Neural progenitor cell (in vitro differentiated cells): Measurements from ENCODE around the gene GTPBP1. TPM values are rescaled to one million over a fixed set of nuclear protein-coding genes. Genes with fewer than 3 reads are reported as not detected.

Experiments
- DNase-seq: peaks from one replicate; pipeline ENCODE4 v3.0.0-alpha.2; 2016; ENCODE audit warnings: low spot score
- H2AFZ ChIP-seq: fragments of 200-600 bp; sonication (generic); replicated peaks from 2 replicates; pipeline ENCODE4 v1.6.1; 2016; ENCODE audit warnings: antibody characterized with exemption
- H3F3A ChIP-seq: fragments of 200-600 bp; sonication (generic); 2 replicates; pipeline ENCODE4 v1.6.1; 2016; ENCODE audit warnings: antibody characterized with exemption, low read depth
- H3K27ac ChIP-seq: fragments of 200-600 bp; sonication (generic); 2 replicates; pipeline ENCODE4 v1.5.1; 2016; ENCODE audit warnings: mild to moderate bottlenecking
- H3K27me3 ChIP-seq: fragments of 200-600 bp; sonication (generic); 2 replicates; pipeline ENCODE4 v1.6.1; 2016; ENCODE audit warnings: mild to moderate bottlenecking, moderate library complexity
- H3K36me3 ChIP-seq: fragments of 200-600 bp; sonication (generic); 2 replicates; pipeline ENCODE4 v1.5.1; 2016
- H3K4me1 ChIP-seq: fragments of 200-600 bp; sonication (generic); 2 replicates; pipeline ENCODE4 v1.6.1; 2016; ENCODE audit warnings: mixed run types
- H3K4me2 ChIP-seq: fragments of 200-600 bp; sonication (generic); 2 replicates; pipeline ENCODE4 v1.6.1; 2016
- H3K4me3 ChIP-seq: fragments of 200-600 bp; sonication (generic); 2 replicates; pipeline ENCODE4 v1.5.1; 2016
- H3K79me2 ChIP-seq: fragments of 200-600 bp; sonication (generic); 2 replicates; pipeline ENCODE4 v1.6.1; 2016; ENCODE audit warnings: low read depth
- H3K9ac ChIP-seq: fragments of 200-600 bp; sonication (generic); 2 replicates; pipeline ENCODE4 v1.6.1; 2016
- H3K9me3 ChIP-seq: fragments of 200-600 bp; sonication (generic); 2 replicates; pipeline ENCODE4 v1.5.1; 2016; ENCODE audit warnings: low read depth
- H4K20me1 ChIP-seq: fragments of 200-600 bp; sonication (generic); 2 replicates; pipeline ENCODE4 v1.6.1; 2016; ENCODE audit warnings: low read depth
- H3K27ac Mint-ChIP-seq: 3 replicates; pipeline ENCODE4 v1.8.0; 2021; ENCODE audit warnings: mixed read lengths
- H3K27me3 Mint-ChIP-seq: 2 replicates; pipeline ENCODE4 v1.8.0; 2022; ENCODE audit warnings: low read depth, mild to moderate bottlenecking, inconsistent platforms, moderate library complexity, mixed read lengths; ENCODE audit not compliant: insufficient read depth
- H3K36me3 Mint-ChIP-seq: 3 replicates; pipeline ENCODE4 v1.8.0; 2021; ENCODE audit warnings: mixed read lengths
- H3K4me1 Mint-ChIP-seq: 3 replicates; pipeline ENCODE4 v1.8.0; 2021; ENCODE audit warnings: mixed read lengths
- H3K4me3 Mint-ChIP-seq: 3 replicates; pipeline ENCODE4 v1.8.0; 2021; ENCODE audit warnings: mild to moderate bottlenecking, moderate library complexity, mixed read lengths
- H3K9me3 Mint-ChIP-seq: 3 replicates; pipeline ENCODE4 v1.8.0; 2020; ENCODE audit warnings: mixed read lengths
- CTCF ChIP-seq: fragments of 200-600 bp; sonication (generic); IDR thresholded peaks from 2 replicates; pipeline ENCODE4 v1.5.1; 2017; ENCODE audit warnings: antibody characterized with exemption, mild to moderate bottlenecking
- EZH2 ChIP-seq: fragments of 200-600 bp; sonication (generic); IDR thresholded peaks from 2 replicates; pipeline ENCODE4 v1.6.1; 2017; ENCODE audit warnings: antibody characterized with exemption, mild to moderate bottlenecking, moderate library complexity
- EZH2phosphoT487 ChIP-seq: fragments of 200-600 bp; sonication (generic); IDR thresholded peaks from 2 replicates; pipeline ENCODE4 v1.6.1; 2017; ENCODE audit warnings: antibody characterized with exemption
- total RNA-seq: library from RNA; depleted of rRNA; stranded (reverse); fragments of >200 nt; gene quantifications from 2 replicates; pipeline ENCODE4 v1.2.3, GENCODE V29; 2015; ENCODE audit warnings: low replicate concordance

The GTPBP1 gene
- total RNA-seq, 1 donor from 2014 or later: 40.8 TPM

DNA sequence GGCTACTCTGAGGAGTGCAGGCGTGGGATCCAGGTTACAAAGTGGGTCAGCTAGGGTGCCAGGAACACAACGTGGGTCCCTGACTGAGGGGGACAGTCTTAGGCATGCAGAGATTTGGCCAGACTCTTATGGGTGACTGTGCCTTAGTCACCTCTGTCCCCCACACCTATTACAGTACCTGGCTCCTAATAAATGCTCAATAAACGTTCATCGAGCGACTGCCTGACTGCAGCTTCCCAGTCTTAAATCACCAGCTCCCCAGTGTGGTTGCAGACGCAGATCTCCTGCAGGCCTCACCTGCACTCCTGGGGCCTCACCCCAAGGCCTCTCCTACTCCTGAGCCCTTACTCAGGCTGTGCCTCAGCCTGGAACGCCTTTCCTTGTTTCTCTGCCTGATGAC, 53.3 kb downstream of the GTPBP1 start:
- Histone ChIP-seq H3K36me3 (no peaks in the 10 kb centered on the region), H4K20me1 (peaks cover 4% of the 10 kb centered on the region), H3K79me2 (no peaks in the 10 kb centered on the region), H3F3A (peaks cover 29% of the 10 kb centered on the region), H3K27me3 (peaks cover 17% of the 10 kb centered on the region), H3K9me3 (no peaks in the 10 kb centered on the region), H3K4me3 (no peak overlapping the region), H3K27ac (no peak overlapping the region), H3K4me2 (no peak overlapping the region), H3K4me1 (peaks cover 27% of the 10 kb centered on the region), H3K9ac (no peak overlapping the region), H2AFZ (no peak overlapping the region)
- H3K4me3 Mint-ChIP-seq: peak overlapping the region; percentile 18
- H3K27ac Mint-ChIP-seq: no peak overlapping the region
- TF ChIP-seq CTCF: no peak
- no peak for TF ChIP-seq EZH2phosphoT487
- no peak for TF ChIP-seq EZH2
- DNase-seq: no peak
- peaks cover 48% of the 10 kb centered on the region for H3K4me1 Mint-ChIP-seq
- no peaks in the 10 kb centered on the region for H3K9me3 Mint-ChIP-seq
- H3K27me3 Mint-ChIP-seq: peaks cover 2% of the 10 kb centered on the region
- no peaks in the 10 kb centered on the region for H3K36me3 Mint-ChIP-seq

DNA sequence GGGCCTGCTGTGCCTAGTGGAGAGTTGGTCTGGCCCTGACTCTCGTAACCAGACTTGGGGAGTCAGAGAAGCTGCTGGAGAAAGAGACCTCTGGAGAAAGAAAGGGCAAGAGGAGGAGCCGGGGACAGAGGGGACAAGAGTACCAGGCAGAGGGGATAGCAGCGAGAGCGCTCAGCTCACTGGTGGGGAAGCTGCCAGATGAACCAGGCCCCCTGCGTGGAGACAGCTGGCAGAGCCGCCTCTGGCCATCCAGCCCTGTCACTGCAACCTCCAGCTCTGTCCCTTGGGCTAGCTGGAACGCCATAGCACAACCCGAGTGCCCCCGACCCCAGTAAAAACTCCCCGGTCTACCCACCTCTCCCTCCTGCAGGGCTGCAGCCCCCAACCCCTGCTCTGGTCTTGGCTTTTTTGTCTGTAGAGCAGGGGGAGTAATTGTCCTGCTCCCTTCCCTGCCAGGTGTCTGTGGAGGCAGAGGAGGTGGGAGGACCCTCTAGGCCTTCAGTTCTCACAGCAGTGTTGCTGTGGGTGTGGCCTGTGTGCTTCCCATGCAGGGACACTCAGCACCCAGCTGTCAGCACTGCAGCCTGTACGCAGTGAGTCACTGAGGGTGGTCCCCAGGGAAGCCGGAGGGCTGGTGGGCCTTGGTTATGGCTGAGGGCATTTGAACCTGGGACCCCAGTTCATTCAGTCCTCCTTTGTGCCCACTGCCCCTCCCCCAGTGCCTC, 54.9 kb downstream of the GTPBP1 start:
- Mint-ChIP-seq H3K4me1 (peaks cover 41% of the 10 kb centered on the region), H3K4me3 (no peak overlapping the region), H3K36me3 (no peaks in the 10 kb centered on the region), H3K27ac (no peak overlapping the region), H3K9me3 (no peaks in the 10 kb centered on the region), H3K27me3 (peaks cover 5% of the 10 kb centered on the region)
- no peaks in the 10 kb centered on the region for H3K36me3 ChIP-seq
- TF ChIP-seq EZH2phosphoT487 (no peak), EZH2 (no peak), CTCF (no peak)
- H2AFZ ChIP-seq: no peak overlapping the region
- no peaks in the 10 kb centered on the region for H3K79me2 ChIP-seq
- peak; percentile 45 for DNase-seq
- peaks cover 17% of the 10 kb centered on the region for H3K27me3 ChIP-seq
- peaks cover 13% of the 10 kb centered on the region for H3F3A ChIP-seq
- H3K4me3 ChIP-seq: no peak overlapping the region
- H3K4me2 ChIP-seq: peak overlapping the region; percentile 49
- H4K20me1 ChIP-seq: no peaks in the 10 kb centered on the region
- H3K9ac ChIP-seq: no peak overlapping the region
- no peaks in the 10 kb centered on the region for H3K9me3 ChIP-seq
- H3K27ac ChIP-seq: no peak overlapping the region
- peaks cover 17% of the 10 kb centered on the region for H3K4me1 ChIP-seq

- Histone ChIP-seq H3F3A (peaks cover 7% of the 10 kb centered on the region), H3K9me3 (no peaks in the 10 kb centered on the region), H2AFZ (no peak overlapping the region), H3K36me3 (no peaks in the 10 kb centered on the region), H3K79me2 (no peaks in the 10 kb centered on the region), H3K4me3 (no peak overlapping the region), H3K4me1 (peaks cover 13% of the 10 kb centered on the region), H3K27me3 (peaks cover 11% of the 10 kb centered on the region), H3K9ac (no peak overlapping the region), H3K27ac (no peak overlapping the region), H4K20me1 (no peaks in the 10 kb centered on the region), H3K4me2 (no peak overlapping the region)
- no peak for TF ChIP-seq EZH2phosphoT487
- H3K36me3 Mint-ChIP-seq: no peaks in the 10 kb centered on the region
- no peaks in the 10 kb centered on the region for H3K9me3 Mint-ChIP-seq
- no peak overlapping the region for H3K4me3 Mint-ChIP-seq
- H3K27me3 Mint-ChIP-seq: peaks cover 5% of the 10 kb centered on the region
- peaks cover 39% of the 10 kb centered on the region for H3K4me1 Mint-ChIP-seq
- no peak for DNase-seq
- H3K27ac Mint-ChIP-seq: no peak overlapping the region
Measured at GRCh38 chr22:38761202-38762162, 55.7 kb downstream of the GTPBP1 start.
